ENCODE data around the gene RAB31. TPM values are rescaled to one million over a fixed set of nuclear protein-coding genes. Genes with fewer than 3 reads are reported as not detected.

The RAB31 gene
- total and polyA plus RNA-seq, 5 donors from 2014 or later, result 0.78 to 5.8 (median 1.3) TPM

- no peaks in the 10 kb centered on the region for H3K4me1 ChIP-seq (ENCODE audit: control insufficient read depth, insufficient read depth, low read length, poor library complexity, severe bottlenecking)
- DNase-seq (no peak), ATAC-seq (ENCODE audit: low read depth in 2 of 2) (no peak)
- H3K4me3 ChIP-seq (ENCODE audit: low read depth, low read length), result no peak overlapping the region
- no peaks in the 10 kb centered on the region for H3K27me3 ChIP-seq (ENCODE audit: control insufficient read depth, insufficient read depth, low read length)
- H3K36me3 ChIP-seq (ENCODE audit: control insufficient read depth, insufficient read depth, low read length), result no peaks in the 10 kb centered on the region
- H3K27ac ChIP-seq (ENCODE audit: insufficient read depth, low read length, poor library complexity, severe bottlenecking), result no peak overlapping the region
- Mint-ChIP-seq H3K36me3 (no peaks in the 10 kb centered on the region), H3K27me3 (peaks cover 22% of the 10 kb centered on the region), H3K4me1 (no peaks in the 10 kb centered on the region), H3K27ac (no peak overlapping the region), H3K9me3 (peaks cover 0 to 4% (median 0%) of the 10 kb centered on the region in 7 donors), H3K4me3 (no peak overlapping the region)
- no peaks in the 10 kb centered on the region for H3K9me3 ChIP-seq (ENCODE audit: control insufficient read depth in 2 of 2, low read length in 2 of 2)
Measured at GRCh38 chr18:9779630-9780029, 71.5 kb downstream of the RAB31 start.

GRCh38 chr18:9782073-9782857, 74.2 kb downstream of the RAB31 start:
- no peak for DNase-seq
- peak overlapping the region in 1 of 3 donors; percentile 49 for H3K27ac Mint-ChIP-seq
- H3K36me3 Mint-ChIP-seq, result no peaks in the 10 kb centered on the region
- no peaks in the 10 kb centered on the region for H3K4me1 ChIP-seq (ENCODE audit: control insufficient read depth, insufficient read depth, low read length, poor library complexity, severe bottlenecking)
- H3K27ac ChIP-seq (ENCODE audit: insufficient read depth, low read length, poor library complexity, severe bottlenecking), result no peak overlapping the region
- H3K27me3 ChIP-seq (ENCODE audit: control insufficient read depth, insufficient read depth, low read length), result no peaks in the 10 kb centered on the region
- H3K4me3 ChIP-seq (ENCODE audit: low read depth, low read length), result no peak overlapping the region
- H3K36me3 ChIP-seq (ENCODE audit: control insufficient read depth, insufficient read depth, low read length), result no peaks in the 10 kb centered on the region
- H3K9me3 ChIP-seq (ENCODE audit: control insufficient read depth in 2 of 2, low read length in 2 of 2), result no peaks in the 10 kb centered on the region
- H3K9me3 Mint-ChIP-seq, result peaks cover 0 to 5% (median 0%) of the 10 kb centered on the region in 7 donors
- H3K4me1 Mint-ChIP-seq, result no peaks in the 10 kb centered on the region
- peaks cover 34% of the 10 kb centered on the region for H3K27me3 Mint-ChIP-seq
- H3K4me3 Mint-ChIP-seq, result no peak overlapping the region
- ATAC-seq (ENCODE audit: low read depth in 2 of 2), result no peak

- no peak overlapping the region for H3K27ac Mint-ChIP-seq
- H3K9me3 Mint-ChIP-seq, result peaks cover 0 to 5% (median 4%) of the 10 kb centered on the region in 7 donors
- H3K36me3 ChIP-seq (ENCODE audit: control insufficient read depth, insufficient read depth, low read length), result no peaks in the 10 kb centered on the region
- no peak overlapping the region for H3K27ac ChIP-seq (ENCODE audit: insufficient read depth, low read length, poor library complexity, severe bottlenecking)
- no peaks in the 10 kb centered on the region for H3K36me3 Mint-ChIP-seq
- no peaks in the 10 kb centered on the region for H3K4me1 Mint-ChIP-seq
- no peaks in the 10 kb centered on the region for H3K4me1 ChIP-seq (ENCODE audit: control insufficient read depth, insufficient read depth, low read length, poor library complexity, severe bottlenecking)
- no peaks in the 10 kb centered on the region for H3K27me3 ChIP-seq (ENCODE audit: control insufficient read depth, insufficient read depth, low read length)
- H3K4me3 Mint-ChIP-seq, result no peak overlapping the region
- ATAC-seq (ENCODE audit: low read depth in 2 of 2) (no peak), DNase-seq (no peak)
- H3K4me3 ChIP-seq (ENCODE audit: low read depth, low read length), result no peak overlapping the region
- peaks cover 18% of the 10 kb centered on the region for H3K27me3 Mint-ChIP-seq
- H3K9me3 ChIP-seq (ENCODE audit: control insufficient read depth in 2 of 2, low read length in 2 of 2), result no peaks in the 10 kb centered on the region
Measured at GRCh38 chr18:9786631-9787030, 78.5 kb downstream of the RAB31 start.

GRCh38 chr18:9787036-9787435, 78.9 kb downstream of the RAB31 start:
- Mint-ChIP-seq H3K9me3 (peaks cover 0 to 5% (median 4%) of the 10 kb centered on the region in 7 donors), H3K4me3 (no peak overlapping the region), H3K27ac (no peak overlapping the region), H3K4me1 (no peaks in the 10 kb centered on the region), H3K27me3 (peaks cover 18% of the 10 kb centered on the region), H3K36me3 (no peaks in the 10 kb centered on the region)
- no peak overlapping the region for H3K4me3 ChIP-seq (ENCODE audit: low read depth, low read length)
- H3K9me3 ChIP-seq (ENCODE audit: control insufficient read depth in 2 of 2, low read length in 2 of 2), result no peaks in the 10 kb centered on the region
- no peaks in the 10 kb centered on the region for H3K4me1 ChIP-seq (ENCODE audit: control insufficient read depth, insufficient read depth, low read length, poor library complexity, severe bottlenecking)
- no peak for DNase-seq
- H3K27me3 ChIP-seq (ENCODE audit: control insufficient read depth, insufficient read depth, low read length), result no peaks in the 10 kb centered on the region
- H3K36me3 ChIP-seq (ENCODE audit: control insufficient read depth, insufficient read depth, low read length), result no peaks in the 10 kb centered on the region
- H3K27ac ChIP-seq (ENCODE audit: insufficient read depth, low read length, poor library complexity, severe bottlenecking), result no peak overlapping the region
- ATAC-seq (ENCODE audit: low read depth in 2 of 2), result no peak

GRCh38 chr18:9787712-9788111, 79.6 kb downstream of the RAB31 start:
- Mint-ChIP-seq H3K4me3 (no peak overlapping the region), H3K27ac (no peak overlapping the region), H3K9me3 (peaks cover 0 to 5% (median 4%) of the 10 kb centered on the region in 7 donors), H3K36me3 (no peaks in the 10 kb centered on the region), H3K4me1 (no peaks in the 10 kb centered on the region), H3K27me3 (peaks cover 18% of the 10 kb centered on the region)
- no peaks in the 10 kb centered on the region for H3K4me1 ChIP-seq (ENCODE audit: control insufficient read depth, insufficient read depth, low read length, poor library complexity, severe bottlenecking)
- H3K4me3 ChIP-seq (ENCODE audit: low read depth, low read length), result no peak overlapping the region
- no peaks in the 10 kb centered on the region for H3K36me3 ChIP-seq (ENCODE audit: control insufficient read depth, insufficient read depth, low read length)
- no peaks in the 10 kb centered on the region for H3K27me3 ChIP-seq (ENCODE audit: control insufficient read depth, insufficient read depth, low read length)
- no peak for ATAC-seq (ENCODE audit: low read depth in 2 of 2)
- DNase-seq, result no peak
- H3K27ac ChIP-seq (ENCODE audit: insufficient read depth, low read length, poor library complexity, severe bottlenecking), result no peak overlapping the region
- H3K9me3 ChIP-seq (ENCODE audit: control insufficient read depth in 2 of 2, low read length in 2 of 2), result no peaks in the 10 kb centered on the region

- H3K9me3 Mint-ChIP-seq, result peaks cover 0 to 5% (median 4%) of the 10 kb centered on the region in 7 donors
- ATAC-seq (ENCODE audit: low read depth in 2 of 2) (no peak), DNase-seq (no peak)
- H3K4me1 Mint-ChIP-seq, result no peaks in the 10 kb centered on the region
- Histone ChIP-seq H3K4me1 (ENCODE audit: control insufficient read depth, insufficient read depth, low read length, poor library complexity, severe bottlenecking) (no peaks in the 10 kb centered on the region), H3K9me3 (ENCODE audit: control insufficient read depth in 2 of 2, low read length in 2 of 2) (no peaks in the 10 kb centered on the region), H3K27ac (ENCODE audit: insufficient read depth, low read length, poor library complexity, severe bottlenecking) (no peak overlapping the region), H3K36me3 (ENCODE audit: control insufficient read depth, insufficient read depth, low read length) (no peaks in the 10 kb centered on the region), H3K27me3 (ENCODE audit: control insufficient read depth, insufficient read depth, low read length) (no peaks in the 10 kb centered on the region), H3K4me3 (ENCODE audit: low read depth, low read length) (no peak overlapping the region)
- peaks cover 18% of the 10 kb centered on the region for H3K27me3 Mint-ChIP-seq
- H3K36me3 Mint-ChIP-seq, result no peaks in the 10 kb centered on the region
- no peak overlapping the region for H3K27ac Mint-ChIP-seq
- H3K4me3 Mint-ChIP-seq, result no peak overlapping the region
Measured at GRCh38 chr18:9788140-9788539, 80.0 kb downstream of the RAB31 start.

- H3K27me3 ChIP-seq (ENCODE audit: control insufficient read depth, insufficient read depth, low read length), result no peaks in the 10 kb centered on the region
- H3K36me3 ChIP-seq (ENCODE audit: control insufficient read depth, insufficient read depth, low read length), result no peaks in the 10 kb centered on the region
- no peak for ATAC-seq (ENCODE audit: low read depth in 2 of 2)
- no peaks in the 10 kb centered on the region for H3K9me3 ChIP-seq (ENCODE audit: control insufficient read depth in 2 of 2, low read length in 2 of 2)
- H3K4me3 Mint-ChIP-seq, result no peak overlapping the region
- peaks cover 18% of the 10 kb centered on the region for H3K27me3 Mint-ChIP-seq
- no peak overlapping the region for H3K27ac Mint-ChIP-seq
- no peak overlapping the region for H3K27ac ChIP-seq (ENCODE audit: insufficient read depth, low read length, poor library complexity, severe bottlenecking)
- no peak for DNase-seq
- no peaks in the 10 kb centered on the region for H3K4me1 Mint-ChIP-seq
- H3K9me3 Mint-ChIP-seq, result peaks cover 0 to 5% (median 4%) of the 10 kb centered on the region in 7 donors
- H3K36me3 Mint-ChIP-seq, result no peaks in the 10 kb centered on the region
- no peak overlapping the region for H3K4me3 ChIP-seq (ENCODE audit: low read depth, low read length)
- H3K4me1 ChIP-seq (ENCODE audit: control insufficient read depth, insufficient read depth, low read length, poor library complexity, severe bottlenecking), result no peaks in the 10 kb centered on the region
Measured at GRCh38 chr18:9788860-9789259, 80.8 kb downstream of the RAB31 start.

- Mint-ChIP-seq H3K27ac (no peak overlapping the region), H3K4me3 (no peak overlapping the region), H3K27me3 (peaks cover 6% of the 10 kb centered on the region), H3K4me1 (no peaks in the 10 kb centered on the region), H3K36me3 (no peaks in the 10 kb centered on the region), H3K9me3 (peaks cover 0 to 6% (median 4%) of the 10 kb centered on the region in 7 donors)
- Histone ChIP-seq H3K9me3 (ENCODE audit: control insufficient read depth in 2 of 2, low read length in 2 of 2) (no peaks in the 10 kb centered on the region), H3K4me1 (ENCODE audit: control insufficient read depth, insufficient read depth, low read length, poor library complexity, severe bottlenecking) (no peaks in the 10 kb centered on the region), H3K4me3 (ENCODE audit: low read depth, low read length) (no peak overlapping the region), H3K27me3 (ENCODE audit: control insufficient read depth, insufficient read depth, low read length) (no peaks in the 10 kb centered on the region), H3K27ac (ENCODE audit: insufficient read depth, low read length, poor library complexity, severe bottlenecking) (no peak overlapping the region), H3K36me3 (ENCODE audit: control insufficient read depth, insufficient read depth, low read length) (no peaks in the 10 kb centered on the region)
- DNase-seq (no peak), ATAC-seq (ENCODE audit: low read depth in 2 of 2) (no peak)
Measured at GRCh38 chr18:9790261-9790660, 82.2 kb downstream of the RAB31 start.
